ENCODE results near the gene ATG9A.

ATG9A gene

DNA sequence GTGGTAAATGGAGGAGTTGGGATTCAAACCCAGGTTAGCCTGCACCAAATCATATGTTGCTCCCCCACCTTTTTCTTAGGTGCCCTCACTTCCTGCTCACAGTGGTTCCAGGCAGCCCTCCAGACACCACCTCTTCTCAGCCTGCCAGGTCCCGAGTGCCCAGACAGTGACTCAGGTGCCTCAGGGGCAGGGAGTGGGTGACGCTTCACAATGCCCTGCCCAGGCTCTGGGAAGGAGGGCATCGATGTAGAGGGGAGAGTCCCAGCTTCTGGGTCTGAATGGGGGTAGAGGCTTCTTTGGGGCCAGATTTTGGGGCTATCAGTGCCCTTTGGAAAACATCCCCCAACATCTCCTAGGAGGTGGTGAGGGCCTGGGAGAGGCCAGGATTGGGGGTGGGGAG is 44.5 kb upstream of the ATG9A start:
- POLR2A ChIA-PET (ENCODE audit: low non-redundant PET) = interaction anchor here (0.6 to 3.1 kb wide), 5 partner anchors 12 to 29 kb away, joined by 4 to 35 read pairs (median 6); partner anchors contain the start of genes GLB1L, STK16, TUBA4A and TUBA4B
- DNase-seq (ENCODE audit: low spot score) = peak; percentile 92
- CTCF ChIA-PET = interaction anchor here (0.7 to 2.4 kb wide), 3 partner anchors 21 to 96 kb away, joined by 3 to 22 read pairs (median 3); partner anchors contain the start of gene RETREG2
- TF ChIP-seq, protein P1, sequence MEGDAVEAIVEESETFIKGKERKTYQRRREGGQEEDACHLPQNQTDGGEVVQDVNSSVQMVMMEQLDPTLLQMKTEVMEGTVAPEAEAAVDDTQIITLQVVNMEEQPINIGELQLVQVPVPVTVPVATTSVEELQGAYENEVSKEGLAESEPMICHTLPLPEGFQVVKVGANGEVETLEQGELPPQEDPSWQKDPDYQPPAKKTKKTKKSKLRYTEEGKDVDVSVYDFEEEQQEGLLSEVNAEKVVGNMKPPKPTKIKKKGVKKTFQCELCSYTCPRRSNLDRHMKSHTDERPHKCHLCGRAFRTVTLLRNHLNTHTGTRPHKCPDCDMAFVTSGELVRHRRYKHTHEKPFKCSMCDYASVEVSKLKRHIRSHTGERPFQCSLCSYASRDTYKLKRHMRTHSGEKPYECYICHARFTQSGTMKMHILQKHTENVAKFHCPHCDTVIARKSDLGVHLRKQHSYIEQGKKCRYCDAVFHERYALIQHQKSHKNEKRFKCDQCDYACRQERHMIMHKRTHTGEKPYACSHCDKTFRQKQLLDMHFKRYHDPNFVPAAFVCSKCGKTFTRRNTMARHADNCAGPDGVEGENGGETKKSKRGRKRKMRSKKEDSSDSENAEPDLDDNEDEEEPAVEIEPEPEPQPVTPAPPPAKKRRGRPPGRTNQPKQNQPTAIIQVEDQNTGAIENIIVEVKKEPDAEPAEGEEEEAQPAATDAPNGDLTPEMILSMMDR (conservative IDR thresholded peaks at IDR 0.05; ENCODE audit: low read depth) = no peak
- peak overlapping the region; percentile 100 for H3K27ac ChIP-seq

DNA sequence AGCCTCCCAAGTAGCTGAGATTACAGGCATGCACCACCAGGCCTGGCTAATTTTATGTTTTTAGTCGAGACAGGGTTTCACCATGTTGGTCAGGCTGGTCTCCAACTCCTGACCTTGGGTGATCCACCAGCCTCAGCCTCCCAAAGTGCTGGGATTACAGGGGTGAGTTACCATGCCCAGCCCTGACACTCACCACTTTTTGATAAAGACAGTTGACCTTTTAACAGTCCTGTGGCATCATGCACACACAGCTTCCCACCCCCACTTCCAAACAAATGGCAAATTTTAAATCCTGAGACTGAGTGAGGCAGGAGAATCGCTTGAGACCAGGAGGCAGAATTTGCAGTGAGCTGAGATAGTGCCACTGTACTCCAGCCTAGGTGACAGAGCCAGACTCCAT is 43.6 kb upstream of the ATG9A start:
- TF ChIP-seq, protein P1 (conservative IDR thresholded peaks at IDR 0.05; ENCODE audit: low read depth) = no peak
- POLR2A ChIA-PET (ENCODE audit: low non-redundant PET) = interaction anchor here (3.1 kb wide), 1 partner anchor 20 kb away, joined by 35 read pairs; the partner anchor contains the start of genes TUBA4A and TUBA4B
- no peak for DNase-seq (ENCODE audit: low spot score)
- CTCF ChIA-PET = interaction anchor here (2.4 kb wide), 1 partner anchor 21 kb away, joined by 22 read pairs; no protein-coding TSS in a partner anchor
- peak overlapping the region; percentile 100 for H3K27ac ChIP-seq

DNA sequence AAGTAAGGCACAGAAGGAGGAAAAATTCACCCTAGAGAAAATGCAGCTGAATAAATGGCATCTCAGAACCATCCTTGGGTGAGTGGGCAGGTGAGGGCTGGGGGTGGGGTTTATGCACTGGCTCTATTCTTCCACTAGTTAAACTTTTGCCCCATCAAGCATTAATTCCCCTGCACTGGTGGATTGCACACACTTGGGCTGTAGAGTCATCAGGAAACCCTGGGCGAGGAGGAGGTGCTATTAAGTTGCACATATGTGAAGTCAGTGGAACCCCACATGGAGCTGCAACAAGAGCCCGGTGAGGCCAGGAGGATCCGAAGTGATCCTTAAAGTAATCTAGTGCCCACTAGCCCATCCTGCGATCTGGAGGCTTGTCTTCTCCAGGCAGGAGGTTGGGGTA is 42.9 kb upstream of the ATG9A start:
- TF ChIP-seq, protein P1 (conservative IDR thresholded peaks at IDR 0.05; ENCODE audit: low read depth) = no peak
- CTCF ChIA-PET = no interaction called here
- H3K27ac ChIP-seq = peak overlapping the region; percentile 100
- DNase-seq (ENCODE audit: low spot score) = no peak
- POLR2A ChIA-PET (ENCODE audit: low non-redundant PET) = interaction anchor here (3.1 kb wide), 1 partner anchor 19 kb away, joined by 35 read pairs; the partner anchor contains the start of genes TUBA4A and TUBA4B

DNA sequence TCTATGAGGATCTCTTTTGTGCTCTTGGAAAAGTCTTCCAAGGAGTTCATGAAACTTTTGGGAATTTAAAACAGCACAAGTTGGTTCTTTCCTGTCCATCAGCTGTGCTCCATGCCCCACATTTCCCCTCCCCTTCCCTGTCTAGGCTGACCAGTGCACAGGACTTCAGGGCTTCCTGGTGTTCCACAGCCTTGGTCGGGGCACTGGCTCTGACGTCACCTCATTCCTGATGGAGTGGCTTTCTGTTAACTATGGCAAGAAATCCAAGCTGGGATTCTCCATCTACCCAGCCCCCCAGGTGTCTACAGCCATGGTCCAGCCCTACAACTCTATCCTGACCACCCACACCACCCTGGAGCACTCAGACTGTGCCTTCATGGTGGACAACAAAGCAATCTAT is 41.6 kb upstream of the ATG9A start:
- ChIA-PET CTCF (no interaction called here), POLR2A (ENCODE audit: low non-redundant PET) (no interaction called here)
- TF ChIP-seq, protein P1 (conservative IDR thresholded peaks at IDR 0.05; ENCODE audit: low read depth) = no peak
- no peak for DNase-seq (ENCODE audit: low spot score)
- peak overlapping the region; percentile 83 for H3K27ac ChIP-seq

GRCh38 chr2:219270055-219270372 is 40.6 kb upstream of the ATG9A start:
- peak overlapping the region; percentile 83 for H3K27ac ChIP-seq
- ChIA-PET POLR2A (ENCODE audit: low non-redundant PET) (interaction anchor here (0.6 kb wide), 1 partner anchor 12 kb away, joined by 4 read pairs; no protein-coding TSS in a partner anchor), CTCF (interaction anchor here (0.6 to 1.0 kb wide), 2 partner anchors 25 to 54 kb away, joined by 3 to 4 read pairs; no protein-coding TSS in a partner anchor)
- DNase-seq (ENCODE audit: low spot score) = no peak
- TF ChIP-seq, protein P1 (conservative IDR thresholded peaks at IDR 0.05; ENCODE audit: low read depth) = no peak

GRCh38 chr2:219269362-219270054 is 40.1 kb upstream of the ATG9A start:
- CTCF ChIA-PET = interaction anchor here (0.6 to 1.0 kb wide), 2 partner anchors 26 to 55 kb away, joined by 3 to 4 read pairs; no protein-coding TSS in a partner anchor
- DNase-seq (ENCODE audit: low spot score) = no peak
- TF ChIP-seq, protein P1 (conservative IDR thresholded peaks at IDR 0.05; ENCODE audit: low read depth) = no peak
- H3K27ac ChIP-seq = peak overlapping the region; percentile 83
- POLR2A ChIA-PET (ENCODE audit: low non-redundant PET) = interaction anchor here (0.6 kb wide), 1 partner anchor 12 kb away, joined by 4 read pairs; no protein-coding TSS in a partner anchor

Data from RWPE1 (cell line).